Neuronal stem cell (in vitro differentiated cells): ENCODE measurements around the gene LRIG1.

Source experiments
- DNase-seq: peaks from one replicate; pipeline ENCODE4 v3.0.0-alpha.2; 2013; ENCODE audit warnings: low spot score
- H2AFZ ChIP-seq: one replicate; pipeline ENCODE4 v1.6.1; 2013; ENCODE audit warnings: mild to moderate bottlenecking, low read length, inconsistent platforms
- H2AK5ac ChIP-seq: 2 replicates; pipeline ENCODE4 v1.6.1; 2013; ENCODE audit warnings: low read depth, mild to moderate bottlenecking, inconsistent platforms, low read length, moderate library complexity, mixed read lengths
- H2BK120ac ChIP-seq: 2 replicates; pipeline ENCODE4 v1.6.1; 2013; ENCODE audit warnings: low read depth, mild to moderate bottlenecking, inconsistent platforms, low read length, moderate library complexity, mixed read lengths
- H2BK12ac ChIP-seq: one replicate; pipeline ENCODE4 v1.6.1; 2013; ENCODE audit warnings: low read length, inconsistent platforms
- H2BK15ac ChIP-seq: 2 replicates; pipeline ENCODE4 v1.6.1; 2013; ENCODE audit warnings: mild to moderate bottlenecking, low read length, inconsistent platforms, mixed read lengths
- H2BK5ac ChIP-seq: one replicate; pipeline ENCODE4 v1.6.1; 2013; ENCODE audit warnings: inconsistent platforms, mild to moderate bottlenecking, low read length, moderate library complexity
- H3K14ac ChIP-seq: one replicate; pipeline ENCODE4 v1.6.1; 2013; ENCODE audit warnings: low read length, inconsistent platforms
- H3K18ac ChIP-seq: 2 replicates; pipeline ENCODE4 v1.6.1; 2013; ENCODE audit warnings: low read length, inconsistent platforms
- H3K23ac ChIP-seq: 2 replicates; pipeline ENCODE4 v1.6.1; 2013; ENCODE audit warnings: low read depth, mild to moderate bottlenecking, mixed read lengths, low read length, inconsistent platforms; ENCODE audit not compliant: poor library complexity
- H3K27ac ChIP-seq: replicated peaks from 3 replicates; pipeline ENCODE4 v1.5.1; 2013; ENCODE audit warnings: low read length, inconsistent platforms
- H3K27me3 ChIP-seq, 3 experiments: 2 replicates each; pipeline ENCODE4 v1.6.1; 2013; ENCODE audit warnings: low read length in 3 of 3, mild to moderate bottlenecking in 2 of 3, inconsistent platforms in 1 of 3, low read depth in 1 of 3, mixed read lengths in 1 of 3, moderate library complexity in 1 of 3; ENCODE audit not compliant: control insufficient read depth in 3 of 3, insufficient read depth in 3 of 3
- H3K36me3 ChIP-seq, 2 donors: replicated peaks in 1 of 2; 2 replicates each; pipeline ENCODE4 v1.6.1; 2013; ENCODE audit warnings: low read length in 2 of 2; ENCODE audit not compliant: control insufficient read depth in 2 of 2, insufficient read depth in 2 of 2
- H3K4ac ChIP-seq: 2 replicates; pipeline ENCODE4 v1.6.1; 2013; ENCODE audit warnings: inconsistent platforms, mild to moderate bottlenecking, low read length, moderate library complexity
- H3K4me1 ChIP-seq, 2 donors: 1 replicate in 1 of 2; 2 replicates in 1 of 2; pipeline ENCODE4 v1.6.1; 2013; ENCODE audit warnings: low read length in 2 of 2, low read depth in 1 of 2; ENCODE audit not compliant: control insufficient read depth in 2 of 2, insufficient read depth in 1 of 2
- H3K4me2 ChIP-seq: one replicate; pipeline ENCODE4 v1.6.1; 2013; ENCODE audit warnings: mild to moderate bottlenecking, low read length, inconsistent platforms; ENCODE audit not compliant: insufficient read depth, poor library complexity, severe bottlenecking
- H3K4me3 ChIP-seq, 2 donors: 2 replicates each; pipeline ENCODE4 v1.5.1; 2013; ENCODE audit warnings: low read length in 2 of 2, mild to moderate bottlenecking in 2 of 2, inconsistent platforms in 1 of 2, moderate library complexity in 1 of 2
- H3K79me1 ChIP-seq: one replicate; pipeline ENCODE4 v1.6.1; 2013; ENCODE audit warnings: low read depth, mild to moderate bottlenecking, inconsistent platforms, low read length, moderate library complexity
- H3K9ac ChIP-seq: one replicate; pipeline ENCODE4 v1.6.1; 2013; ENCODE audit warnings: mild to moderate bottlenecking, low read depth, low read length, inconsistent platforms; ENCODE audit not compliant: poor library complexity
- H3K9me3 ChIP-seq, 2 donors: replicated peaks in 1 of 2; 2 replicates each; pipeline versions ENCODE3 to v1.6.1; 2013; ENCODE audit warnings: low read length in 2 of 2, mild to moderate bottlenecking in 2 of 2, inconsistent platforms in 1 of 2, low read depth in 1 of 2, mixed read lengths in 1 of 2, moderate library complexity in 1 of 2; ENCODE audit not compliant: control insufficient read depth in 2 of 2, insufficient read depth in 1 of 2
- H4K8ac ChIP-seq: one replicate; pipeline ENCODE4 v1.6.1; 2013; ENCODE audit warnings: low read depth, mild to moderate bottlenecking, inconsistent platforms, low read length, moderate library complexity
- H4K91ac ChIP-seq: one replicate; pipeline ENCODE4 v1.6.1; 2013; ENCODE audit warnings: low read length, low read depth, mild to moderate bottlenecking, inconsistent platforms; ENCODE audit not compliant: poor library complexity
- WGBS, 2 donors: extraction: QIAGEN DNeasy Blood & Tissue Kit; methylation state at CpG; one replicate each; pipeline ENCODE4 v1.1.7; 2013; ENCODE audit warnings: missing lambda C conversion rate in 2 of 2, mixed read lengths in 1 of 2; ENCODE audit not compliant: insufficient read length in 2 of 2, insufficient replicate concordance in 1 of 2; ENCODE audit errors: extremely low coverage in 2 of 2; 5-methylcytosine and 5-hydroxymethylcytosine counted together

The LRIG1 gene

GRCh38 chr3:66518126-66518525 is 17.3 kb upstream of the LRIG1 start:
- no peak for DNase-seq
- Histone ChIP-seq H3K79me1 (no peaks in the 10 kb centered on the region), H3K18ac (no peak overlapping the region), H2BK5ac (no peak overlapping the region), H3K4me1 (no peaks in the 10 kb centered on the region), H4K8ac (no peak overlapping the region), H3K4me2 (no peak overlapping the region), H3K27me3 (no peaks in the 10 kb centered on the region), H3K4ac (no peak overlapping the region), H4K91ac (no peak overlapping the region), H3K27ac (no peak overlapping the region), H2BK120ac (no peak overlapping the region), H2BK12ac (no peak overlapping the region), H3K36me3 (no peaks in the 10 kb centered on the region), H3K14ac (no peak overlapping the region), H3K9me3 (no peaks in the 10 kb centered on the region), H3K9ac (no peak overlapping the region), H3K23ac (no peak overlapping the region), H2AFZ (no peak overlapping the region), H3K4me3 (no peak overlapping the region), H2BK15ac (no peak overlapping the region), H2AK5ac (no peak overlapping the region)
- WGBS, 2 donors, result no CpG with 5 or more reads among the region's 2 CpGs

- Histone ChIP-seq H3K9ac (no peak overlapping the region), H3K36me3 (no peaks in the 10 kb centered on the region), H4K91ac (no peak overlapping the region), H3K9me3 (no peaks in the 10 kb centered on the region), H2BK120ac (no peak overlapping the region), H2BK5ac (no peak overlapping the region), H4K8ac (no peak overlapping the region), H3K79me1 (no peaks in the 10 kb centered on the region), H3K4ac (no peak overlapping the region), H2AFZ (no peak overlapping the region), H3K4me2 (no peak overlapping the region), H2BK12ac (no peak overlapping the region), H3K18ac (no peak overlapping the region), H2BK15ac (no peak overlapping the region), H3K27me3 (no peaks in the 10 kb centered on the region), H3K23ac (no peak overlapping the region), H3K27ac (no peak overlapping the region), H3K4me3 (no peak overlapping the region), H3K4me1 (no peaks in the 10 kb centered on the region), H2AK5ac (no peak overlapping the region), H3K14ac (no peak overlapping the region)
- no peak for DNase-seq
- no CpG with 5 or more reads among the region's 2 CpGs for WGBS, 2 donors
These were observed 16.4 kb upstream of the LRIG1 start for GRCh38 chr3:66517241-66517640.

- H2BK120ac ChIP-seq, result no peak overlapping the region
- no peak overlapping the region for H3K4ac ChIP-seq
- H3K9me3 ChIP-seq, result no peaks in the 10 kb centered on the region
- H3K4me3 ChIP-seq, result no peak overlapping the region
- no peak overlapping the region for H2BK5ac ChIP-seq
- no peak overlapping the region for H3K14ac ChIP-seq
- no peak overlapping the region for H3K9ac ChIP-seq
- peaks cover 0 to 3% of the 10 kb centered on the region in 2 donors for H3K4me1 ChIP-seq
- no peak overlapping the region for H4K91ac ChIP-seq
- H2AFZ ChIP-seq, result no peak overlapping the region
- no peak for DNase-seq
- no peak overlapping the region for H2BK15ac ChIP-seq
- H3K79me1 ChIP-seq, result no peaks in the 10 kb centered on the region
- no peak overlapping the region for H2BK12ac ChIP-seq
- no peak overlapping the region for H2AK5ac ChIP-seq
- no peak overlapping the region for H3K27ac ChIP-seq
- H4K8ac ChIP-seq, result no peak overlapping the region
- no peaks in the 10 kb centered on the region for H3K27me3 ChIP-seq
- WGBS, 2 donors, result no CpG with 5 or more reads among the region's 7 CpGs
- H3K23ac ChIP-seq, result no peak overlapping the region
- H3K18ac ChIP-seq, result no peak overlapping the region
- H3K36me3 ChIP-seq, result no peaks in the 10 kb centered on the region
- no peak overlapping the region for H3K4me2 ChIP-seq
These were observed 7.6 kb upstream of the LRIG1 start for GRCh38 chr3:66508461-66508860.

DNA sequence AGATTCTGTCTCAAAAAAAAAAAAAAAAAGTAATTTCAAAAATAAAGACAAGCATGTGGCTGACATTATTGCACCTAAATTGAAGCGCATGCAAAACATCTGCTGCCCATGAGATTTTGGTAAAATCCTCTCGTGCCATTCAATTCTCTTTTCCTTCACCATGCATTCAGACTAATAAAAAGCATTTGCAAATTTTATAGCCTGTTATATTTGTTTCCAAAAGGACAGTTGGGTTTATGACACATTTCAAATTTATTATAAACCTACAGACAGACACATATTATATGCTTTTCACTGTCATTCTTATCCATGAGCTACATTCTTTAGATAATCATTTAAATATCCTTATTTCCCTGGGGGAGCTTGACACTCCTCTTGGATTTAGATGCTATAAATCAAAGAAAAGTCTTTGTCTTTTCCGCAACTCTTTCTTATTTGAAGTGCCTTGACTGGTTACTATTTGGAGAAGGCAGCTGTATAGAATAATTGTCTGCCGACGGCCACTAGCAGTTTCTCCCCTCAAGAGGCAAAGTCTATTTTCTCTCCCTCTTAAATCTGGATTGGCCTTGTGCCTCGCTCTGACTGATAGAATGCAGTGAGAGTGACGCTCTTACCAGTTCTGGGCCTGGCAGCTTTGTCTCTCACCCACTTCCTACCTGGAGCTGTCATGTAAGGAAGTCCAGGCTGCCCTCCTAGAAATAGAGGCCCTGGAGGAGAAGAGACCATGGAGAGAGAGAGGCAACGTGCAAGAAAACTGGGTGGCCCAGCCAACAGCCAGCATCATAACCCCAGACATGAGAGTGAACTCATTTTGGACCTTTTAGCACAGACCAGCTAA is 6.8 kb upstream of the LRIG1 start:
- WGBS, 2 donors, result no CpG with 5 or more reads among the region's 8 CpGs
- no peak overlapping the region for H4K91ac ChIP-seq
- H3K4me1 ChIP-seq, result peaks cover 0 to 4% of the 10 kb centered on the region in 2 donors
- H3K36me3 ChIP-seq, result no peaks in the 10 kb centered on the region
- H3K4me2 ChIP-seq, result no peak overlapping the region
- H3K79me1 ChIP-seq, result no peaks in the 10 kb centered on the region
- no peak overlapping the region for H2BK15ac ChIP-seq
- H3K14ac ChIP-seq, result no peak overlapping the region
- H3K23ac ChIP-seq, result no peak overlapping the region
- no peaks in the 10 kb centered on the region for H3K27me3 ChIP-seq
- H3K27ac ChIP-seq, result no peak overlapping the region
- no peak overlapping the region for H2AK5ac ChIP-seq
- no peaks in the 10 kb centered on the region for H3K9me3 ChIP-seq
- H2AFZ ChIP-seq, result peak overlapping the region; percentile 30
- no peak overlapping the region for H2BK120ac ChIP-seq
- H3K4ac ChIP-seq, result no peak overlapping the region
- no peak overlapping the region for H3K9ac ChIP-seq
- no peak overlapping the region for H4K8ac ChIP-seq
- no peak overlapping the region for H2BK5ac ChIP-seq
- DNase-seq, result no peak
- H3K4me3 ChIP-seq, result no peak overlapping the region
- no peak overlapping the region for H3K18ac ChIP-seq
- no peak overlapping the region for H2BK12ac ChIP-seq
